HepG2 (cell line): ENCODE data around the gene SPATA46. TPM values are rescaled to one million over a fixed set of nuclear protein-coding genes. Genes with fewer than 3 reads are reported as not detected.

Source experiments
- ATAC-seq: fragments of 200-7000 bp; cut with Tn5 transposase; 3 replicates; pipeline ENCODE4 v1.9.1; 2020; ENCODE audit warnings: mild to moderate bottlenecking, moderate library complexity
- BruUV-seq: library from RNA; stranded (reverse); fragments of 400-500 nt; replicated peaks from 2 replicates; lab custom pipeline; 2021; lab: Mats Ljungman, UMichigan
- CTCF ChIA-PET: fragments of 300-600 bp; formaldehyde crosslinking; extraction: SDS; loops from one replicate; lab custom pipeline; 2021; ENCODE audit warnings: low total read pairs, inconsistent platforms, low intra/inter-chr PET ratio; lab: Yijun Ruan, JAX
- POLR2A ChIA-PET: fragments of 350-600 bp; sonication (Branson Sonifier 250); formaldehyde crosslinking; loops from one replicate; lab custom pipeline; 2020; ENCODE audit warnings: antibody characterized with exemption, inconsistent platforms; lab: Yijun Ruan, JAX
- DNase-seq: peaks from one replicate; pipeline ENCODE4 v3.0.0-alpha.2; 2015; ENCODE audit warnings: low spot score
- FAIRE-seq: peaks from 3 replicates; lab custom pipeline; 2011; peaks lifted over from hg19 to GRCh38; lab: Jason Lieb, UNC
- H2AFZ ChIP-seq: one replicate; pipeline ENCODE4 v1.6.1; 2011; ENCODE audit warnings: low read length, inconsistent platforms
- H3K27ac ChIP-seq: fragments of 300-600 bp; 3 replicates; pipeline ENCODE4 v1.8.0; 2011; ENCODE audit warnings: mixed run types, mild to moderate bottlenecking, mixed read lengths, low read length, inconsistent platforms; ENCODE audit not compliant: insufficient read depth; ENCODE audit errors: extremely low read length
- H3K27me3 ChIP-seq, 2 experiments: fragments of 200-600 bp in 1 of 2; 2 replicates in 1 of 2; 3 replicates in 1 of 2; pipeline versions ENCODE4 v1.6.0 to v1.8.0; 2011; ENCODE audit warnings: low read length in 2 of 2, mild to moderate bottlenecking in 2 of 2, moderate library complexity in 2 of 2, inconsistent platforms in 1 of 2; ENCODE audit not compliant: insufficient read depth in 2 of 2, control insufficient read depth in 1 of 2
- H3K36me3 ChIP-seq, 2 experiments: fragments of 200-600 bp in 1 of 2; replicated peaks in 1 of 2; 2 replicates in 1 of 2; 3 replicates in 1 of 2; pipeline versions ENCODE4 v1.5.1 to v1.8.0; 2011; ENCODE audit warnings: low read length in 2 of 2, inconsistent platforms in 1 of 2; ENCODE audit not compliant: insufficient read depth in 2 of 2, control insufficient read depth in 1 of 2
- H3K4me1 ChIP-seq: 2 replicates; pipeline ENCODE4 v1.5.1; 2012; ENCODE audit warnings: low read length, inconsistent platforms; ENCODE audit not compliant: insufficient read depth
- H3K4me2 ChIP-seq: 2 replicates; pipeline ENCODE4 v1.6.0; 2011; ENCODE audit warnings: low read depth, low read length, inconsistent platforms
- H3K4me3 ChIP-seq, 3 experiments: fragments of 200-600 bp in 1 of 3; sonication (generic), shearing (Covaris generic) in 1 of 3; replicated peaks in 1 of 3; 2 replicates each; pipeline ENCODE4 v1.5.1; 2011 to 2016; ENCODE audit warnings: low read length in 3 of 3, inconsistent platforms in 2 of 3, low read depth in 2 of 3, mild to moderate bottlenecking in 2 of 3, control low read depth in 1 of 3, mixed read lengths in 1 of 3; ENCODE audit not compliant: insufficient read depth in 1 of 3
- H3K79me2 ChIP-seq: one replicate; pipeline ENCODE4 v1.6.1; 2011; ENCODE audit warnings: low read length, inconsistent platforms; ENCODE audit not compliant: insufficient read depth
- H3K9ac ChIP-seq: 2 replicates; pipeline ENCODE4 v1.6.0; 2011; ENCODE audit warnings: mild to moderate bottlenecking, low read depth, low read length, inconsistent platforms; ENCODE audit not compliant: insufficient read depth
- H3K9me3 ChIP-seq: 2 replicates; pipeline ENCODE4 v1.5.1; 2012; ENCODE audit warnings: mild to moderate bottlenecking, low read length
- H4K20me1 ChIP-seq: 2 replicates; pipeline ENCODE4 v1.6.0; 2011; ENCODE audit warnings: inconsistent platforms, mild to moderate bottlenecking, low read length, moderate library complexity; ENCODE audit not compliant: insufficient read depth
- AHR ChIP-seq: IDR thresholded peaks from 2 replicates; pipeline ENCODE4 v1.6.1; 2018; ENCODE audit warnings: missing genetic modification reagents, missing compliant biosample characterization
- CAMTA2 ChIP-seq: sonication (generic); formaldehyde crosslinking; IDR thresholded peaks from 2 replicates; pipeline ENCODE4 v1.4.0; 2020; ENCODE audit warnings: mild to moderate bottlenecking, missing genetic modification reagents, borderline replicate concordance
- EP300 ChIP-seq, 3 experiments: sonication (generic) in 1 of 3; formaldehyde crosslinking in 1 of 3; IDR thresholded peaks; 2 replicates each; pipeline versions ENCODE4 v1.5.1 to v1.6.1; 2011 to 2020; ENCODE audit warnings: low read depth in 2 of 3, low read length in 2 of 3, borderline replicate concordance in 1 of 3, improper control_type of control experiment in 1 of 3, mild to moderate bottlenecking in 1 of 3, missing genetic modification reagents in 1 of 3, moderate library complexity in 1 of 3
- FOXA3 ChIP-seq: IDR thresholded peaks from 2 replicates; pipeline ENCODE4 v1.6.1; 2016; ENCODE audit warnings: missing genetic modification reagents, missing compliant biosample characterization
- GATAD2A ChIP-seq: IDR thresholded peaks from 2 replicates; pipeline ENCODE4 v1.6.1; 2016
- HCFC1 ChIP-seq: fragments of 150-350 bp; IDR thresholded peaks from 2 replicates; pipeline ENCODE4 v1.6.1; 2014; ENCODE audit warnings: low read depth, low read length
- KDM6A ChIP-seq: IDR thresholded peaks from 2 replicates; pipeline ENCODE4 v1.6.1; 2016; ENCODE audit warnings: low read depth
- NFAT5 ChIP-seq: sonication (generic); formaldehyde crosslinking; IDR thresholded peaks from 2 replicates; pipeline ENCODE4 v1.4.0; 2020; ENCODE audit warnings: missing genetic modification reagents
- NR2F6 ChIP-seq, 2 experiments: IDR thresholded peaks; 2 replicates each; pipeline ENCODE4 v1.6.1; 2016; ENCODE audit warnings: antibody characterized with exemption in 1 of 2, mild to moderate bottlenecking in 1 of 2
- RARA ChIP-seq: IDR thresholded peaks from 2 replicates; pipeline ENCODE4 v1.6.1; 2016; ENCODE audit warnings: missing genetic modification reagents, missing compliant biosample characterization
- SOX6 ChIP-seq, 2 experiments: fragments of 450-650 bp in 1 of 2; sonication (generic) in 1 of 2; formaldehyde crosslinking in 1 of 2; IDR thresholded peaks; 2 replicates each; pipeline versions ENCODE4 v1.4.0 to v1.6.1; 2017 to 2020; ENCODE audit warnings: antibody characterized with exemption in 1 of 2, mild to moderate bottlenecking in 1 of 2, missing genetic modification reagents in 1 of 2
- TFAP4 ChIP-seq: sonication (generic); IDR thresholded peaks from 2 replicates; pipeline ENCODE4 v1.6.1; 2016; ENCODE audit warnings: low read depth, borderline replicate concordance
- ZFP41 ChIP-seq: sonication (generic); formaldehyde crosslinking; IDR thresholded peaks from 2 replicates; pipeline ENCODE4 v1.4.0; 2020; ENCODE audit warnings: mild to moderate bottlenecking, missing genetic modification reagents, borderline replicate concordance
- ZNF432 ChIP-seq: sonication (generic); formaldehyde crosslinking; IDR thresholded peaks from 2 replicates; pipeline ENCODE4 v1.5.0; 2020; ENCODE audit warnings: missing genetic modification reagents, mild to moderate bottlenecking, borderline replicate concordance
- ZNF7 ChIP-seq: IDR thresholded peaks from 2 replicates; pipeline ENCODE4 v1.6.1; 2016; ENCODE audit warnings: missing biosample characterization, missing genetic modification reagents
- ZNF790 ChIP-seq: sonication (generic); formaldehyde crosslinking; IDR thresholded peaks from 2 replicates; pipeline ENCODE4 v1.8.0; 2022; ENCODE audit warnings: missing genetic modification reagents, mild to moderate bottlenecking, borderline replicate concordance
- WGBS: methylation state at CpG from one replicate; pipeline ENCODE4 v1.1.6; 2017; ENCODE audit warnings: low lambda C conversion rate; 5-methylcytosine and 5-hydroxymethylcytosine counted together
- in situ Hi-C: cut with HindIII; loops from 2 replicates; pipeline ENCODE4 v1.10.0; 2017; ENCODE audit warnings: low pct_unique_long_range_greater_than_20kb; ENCODE audit not compliant: extremely low pct_ligation_motif_present
- intact Hi-C: fragments of 100-400 bp; cut with micrococcal nuclease; formaldehyde crosslinking; loops from one replicate; pipeline ENCODE4 v1.10.0; 2022; ENCODE audit not compliant: unreplicated experiment
- polyA plus RNA-seq, 8 experiments: library from polyadenylated mRNA; depleted of rRNA in 3 of 8; stranded (reverse) in 7 of 8; unstranded in 1 of 8; fragments of >200 nt; fragmentation: Illumina TruSeq in 4 of 8; extraction: Trizol in 4 of 8; gene quantifications; 2 replicates each; pipeline versions ENCODE4 v1.2.1 to v1.2.3, GENCODE V29; 2011 to 2016; ENCODE audit warnings: low read depth in 4 of 8, missing spikeins in 1 of 8, mixed read lengths in 1 of 8; ENCODE audit not compliant: insufficient read depth in 1 of 8
- total RNA-seq, 5 experiments: library from RNA; depleted of rRNA; stranded (reverse); fragments of >200 nt; fragmentation: Illumina TruSeq; extraction: Trizol; gene quantifications; 2 replicates each; pipeline ENCODE4 v1.2.3, GENCODE V29; 2016; ENCODE audit warnings: low read depth in 1 of 5
- TF ChIP-seq, protein P1 (sequence below): sonication (generic); formaldehyde crosslinking; IDR thresholded peaks from 2 replicates; pipeline ENCODE4 v1.4.0; 2020; ENCODE audit warnings: mild to moderate bottlenecking, missing genetic modification reagents, borderline replicate concordance

The SPATA46 gene
- total and polyA plus RNA-seq, 2 of the 13 experiments (the other 11 are each of a cell fraction or from before 2014, with no cell fraction given) = not detected

DNA sequence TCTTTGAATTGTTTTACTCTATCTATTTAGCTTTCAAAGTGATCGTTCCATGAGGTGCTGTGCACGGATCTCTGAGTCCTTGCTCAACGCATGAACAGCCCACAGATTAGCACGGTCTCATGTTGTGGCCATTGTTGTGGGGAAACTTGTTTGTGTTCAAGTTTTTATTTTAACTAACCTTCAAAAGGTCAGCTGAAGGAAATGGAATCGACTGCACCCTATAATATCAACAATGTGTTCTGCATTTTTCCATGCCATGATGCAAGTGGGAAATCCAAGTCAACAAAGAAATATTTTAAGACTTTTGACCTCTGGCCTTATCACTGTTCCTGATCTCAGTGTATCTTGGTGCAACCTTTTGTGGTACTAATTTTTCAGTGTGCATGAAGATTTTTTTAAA lies 29.1 kb upstream of the SPATA46 start:
- in situ Hi-C loops = no loop called here
- ChIA-PET POLR2A (no interaction called here), CTCF (no interaction called here)
- WGBS = 1% methylated on average over 5 of the region's 5 CpGs
- no peaks in the 10 kb centered on the region for H4K20me1 ChIP-seq
- intact Hi-C loops = no loop called here
- H2AFZ ChIP-seq = no peak overlapping the region
- peak overlapping the region; percentile 14; the same call in 1 of the 2 replicates for H3K4me2 ChIP-seq
- no peaks in the 10 kb centered on the region for H3K36me3 ChIP-seq
- no peaks in the 10 kb centered on the region for H3K9me3 ChIP-seq
- H3K79me2 ChIP-seq = no peaks in the 10 kb centered on the region
- H3K4me1 ChIP-seq = peaks cover 9% of the 10 kb centered on the region; the same call in 1 of the 2 replicates
- FAIRE-seq (no peak), ATAC-seq (peak; percentile 40; the same call in 1 of the 3 replicates), DNase-seq (peak; percentile 12)
- H3K27me3 ChIP-seq = no peaks in the 10 kb centered on the region
- BruUV-seq = no TSS peak
- no peak overlapping the region for H3K27ac ChIP-seq
- no peak overlapping the region for H3K9ac ChIP-seq
- H3K4me3 ChIP-seq = no peak overlapping the region
- TF ChIP-seq, protein P1, sequence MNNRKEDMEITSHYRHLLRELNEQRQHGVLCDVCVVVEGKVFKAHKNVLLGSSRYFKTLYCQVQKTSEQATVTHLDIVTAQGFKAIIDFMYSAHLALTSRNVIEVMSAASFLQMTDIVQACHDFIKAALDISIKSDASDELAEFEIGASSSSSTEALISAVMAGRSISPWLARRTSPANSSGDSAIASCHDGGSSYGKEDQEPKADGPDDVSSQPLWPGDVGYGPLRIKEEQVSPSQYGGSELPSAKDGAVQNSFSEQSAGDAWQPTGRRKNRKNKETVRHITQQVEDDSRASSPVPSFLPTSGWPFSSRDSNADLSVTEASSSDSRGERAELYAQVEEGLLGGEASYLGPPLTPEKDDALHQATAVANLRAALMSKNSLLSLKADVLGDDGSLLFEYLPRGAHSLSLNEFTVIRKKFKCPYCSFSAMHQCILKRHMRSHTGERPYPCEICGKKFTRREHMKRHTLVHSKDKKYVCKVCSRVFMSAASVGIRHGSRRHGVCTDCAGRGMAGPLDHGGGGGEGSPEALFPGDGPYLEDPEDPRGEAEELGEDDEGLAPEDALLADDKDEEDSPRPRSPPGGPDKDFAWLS (CRISPR knock-in tag) = no peak
- TF ChIP-seq GATAD2A = 0 out of 2 replicates have a peak, but pooled peaks have one; percentile 26
- no peak for TF ChIP-seq ZNF790
- TF ChIP-seq RARA (CRISPR knock-in tag) = peak; percentile 30; the same call in 1 of the 2 replicates
- peak; percentile 25; the same call in 1 of the 2 replicates for TF ChIP-seq TFAP4
- TF ChIP-seq KDM6A (CRISPR knock-in tag) = 0 out of 2 replicates have a peak, but pooled peaks have one; percentile 12
- TF ChIP-seq SOX6 (IDR thresholded peaks at IDR 0.05) = no peak
- TF ChIP-seq SOX6 (CRISPR knock-in tag; IDR thresholded peaks at IDR 0.05) = peak; percentile 60; the same call in 1 of the 2 replicates
- no peak for TF ChIP-seq HCFC1
- TF ChIP-seq NFAT5 (CRISPR knock-in tag) = no peak
- TF ChIP-seq ZFP41 = no peak
- no peak for TF ChIP-seq CAMTA2 (CRISPR knock-in tag)
- no peak for TF ChIP-seq AHR (CRISPR knock-in tag)
- TF ChIP-seq ZNF7 (CRISPR knock-in tag) = no peak
- TF ChIP-seq ZNF432 (CRISPR knock-in tag) = no peak
- TF ChIP-seq NR2F6 (IDR thresholded peaks at IDR 0.05) = peak; percentile 50; the same call in 1 of the 2 replicates
- 0 out of 2 replicates have a peak, but pooled peaks have one; percentile 17 for TF ChIP-seq NR2F6 (CRISPR knock-in tag; IDR thresholded peaks at IDR 0.05)
- peak in 1 of 2 experiments; percentile 12; a peak in 1 of 4 replicates for TF ChIP-seq EP300 (IDR thresholded peaks at IDR 0.05; ENCODE audit: low read depth in 2 of 2, low read length in 2 of 2)
- no peak for TF ChIP-seq EP300 (CRISPR knock-in tag; IDR thresholded peaks at IDR 0.05; ENCODE audit: borderline replicate concordance)
- 0 out of 2 replicates have a peak, but pooled peaks have one; percentile 29 for TF ChIP-seq FOXA3 (CRISPR knock-in tag)
